ENCODE data around the gene EFNA5. TPM values are rescaled to one million over a fixed set of nuclear protein-coding genes. Genes with fewer than 3 reads are reported as not detected.

The EFNA5 gene
- total and polyA plus RNA-seq, 7 donors: 0.32 to 5.4 (median 2.1) TPM

DNA sequence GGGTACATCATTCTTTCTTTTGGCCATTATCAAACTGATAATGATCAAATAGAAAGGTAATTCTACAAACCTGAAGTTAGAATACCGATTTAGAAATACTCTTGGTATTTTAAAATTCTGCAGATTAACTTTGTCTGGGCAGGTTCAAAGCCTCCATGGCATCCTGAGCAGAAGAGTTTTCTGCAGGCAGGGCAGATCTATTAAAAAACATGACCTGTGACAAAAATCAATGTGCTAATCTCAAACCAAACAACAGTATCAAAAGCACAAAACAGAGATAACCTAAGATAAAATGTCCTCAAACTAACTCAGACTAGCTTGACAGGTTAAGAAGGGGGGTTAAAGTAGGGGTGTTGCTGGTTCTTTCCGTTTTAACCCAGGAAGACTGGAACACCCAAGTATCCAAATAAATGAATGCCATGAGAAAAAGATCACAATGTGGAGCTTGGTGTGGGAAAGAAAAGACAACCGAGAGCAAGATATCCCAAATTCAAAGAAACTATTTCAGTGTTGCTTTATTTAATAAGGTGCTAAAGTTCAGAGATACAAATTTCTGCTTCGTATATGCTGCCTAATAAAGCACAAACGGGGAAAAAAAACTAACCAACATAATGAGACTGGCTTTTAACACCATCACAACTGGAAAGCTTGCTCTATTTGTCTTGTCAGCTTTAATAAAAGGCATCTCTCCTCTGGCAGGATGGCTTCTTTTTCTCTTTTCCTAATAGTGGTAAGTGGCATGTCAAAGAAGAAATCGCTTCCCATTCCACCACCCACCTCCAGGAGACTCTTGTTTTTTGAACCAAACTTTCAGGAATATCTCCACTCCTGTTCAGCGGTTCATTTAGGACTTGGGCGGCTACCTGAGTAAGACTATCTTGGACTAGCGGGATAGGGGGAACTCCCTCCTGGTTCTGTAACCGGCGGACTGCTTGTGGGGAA is 2.3 kb downstream of the EFNA5 start:
- H3K9me3 ChIP-seq: no peaks in the 10 kb centered on the region
- H3K27me3 ChIP-seq (ENCODE audit: insufficient read depth in 3 of 3, low read length in 2 of 3): peaks cover 0 to 38% (median 7%) of the 10 kb centered on the region in 3 donors
- 71 to 78% (median 74%) methylated on average over 11 of the region's 11 CpGs for WGBS, 3 donors
- ATAC-seq (no peak), DNase-seq (no peak)
- intact Hi-C loops (cut with DNase I): no loop called here
- H3K27ac ChIP-seq: no peak overlapping the region
- peak overlapping the region; percentile 71 for H3K4me3 ChIP-seq
- no peak for TF ChIP-seq CTCF (IDR thresholded peaks at IDR 0.05)
- H3K4me1 ChIP-seq: peaks cover 11% of the 10 kb centered on the region
- H3K36me3 ChIP-seq (ENCODE audit: insufficient read depth in 1 of 2, low read depth in 1 of 2): no peaks in the 10 kb centered on the region

- H3K27me3 ChIP-seq (ENCODE audit: insufficient read depth in 3 of 3, low read length in 2 of 3): peaks cover 0 to 32% (median 7%) of the 10 kb centered on the region in 3 donors
- H3K4me3 ChIP-seq: no peak overlapping the region
- no peak overlapping the region for H3K27ac ChIP-seq
- no peaks in the 10 kb centered on the region for H3K9me3 ChIP-seq
- no peak for TF ChIP-seq CTCF (IDR thresholded peaks at IDR 0.05)
- H3K4me1 ChIP-seq: peaks cover 9% of the 10 kb centered on the region
- ATAC-seq (no peak), DNase-seq (no peak)
- H3K36me3 ChIP-seq (ENCODE audit: insufficient read depth in 1 of 2, low read depth in 1 of 2): no peaks in the 10 kb centered on the region
- WGBS, 3 donors: 84 to 86% (median 84%) methylated on average over 3 of the region's 3 CpGs
- intact Hi-C loops (cut with DNase I): no loop called here
Observed at GRCh38 chr5:107666051-107666655, 4.6 kb downstream of the EFNA5 start.

- intact Hi-C loops (cut with DNase I): no loop called here
- no peak for ATAC-seq
- 83 to 98% (median 93%) methylated on average over 2 of the region's 2 CpGs for WGBS, 3 donors
Observed at GRCh38 chr5:107665036-107665570, 5.6 kb downstream of the EFNA5 start.

GRCh38 chr5:107663697-107664096 is 7.0 kb downstream of the EFNA5 start:
- Histone ChIP-seq H3K27me3 (ENCODE audit: insufficient read depth in 3 of 3, low read length in 2 of 3) (peaks cover 0 to 7% (median 0%) of the 10 kb centered on the region in 3 donors), H3K4me3 (no peak overlapping the region), H3K4me1 (no peaks in the 10 kb centered on the region), H3K9me3 (no peaks in the 10 kb centered on the region), H3K36me3 (ENCODE audit: insufficient read depth in 1 of 2, low read depth in 1 of 2) (no peaks in the 10 kb centered on the region), H3K27ac (no peak overlapping the region)
- 59 to 73% (median 69%) methylated on average over 1 of the region's 1 CpG for WGBS, 3 donors
- intact Hi-C loops (cut with DNase I): no loop called here
- TF ChIP-seq CTCF (IDR thresholded peaks at IDR 0.05): no peak
- ATAC-seq (no peak), DNase-seq (no peak)

More at GRCh38 chr5:107665036-107665570, 5.6 kb downstream of the EFNA5 start:
- no peaks in the 10 kb centered on the region for H3K36me3 ChIP-seq (ENCODE audit: insufficient read depth in 1 of 2, low read depth in 1 of 2)
- no peak for DNase-seq
- TF ChIP-seq CTCF (IDR thresholded peaks at IDR 0.05): no peak
- no peak overlapping the region for H3K4me3 ChIP-seq
- H3K4me1 ChIP-seq: peaks cover 3% of the 10 kb centered on the region
- peaks cover 0 to 21% (median 3%) of the 10 kb centered on the region in 3 donors for H3K27me3 ChIP-seq (ENCODE audit: insufficient read depth in 3 of 3, low read length in 2 of 3)
- no peak overlapping the region for H3K27ac ChIP-seq
- H3K9me3 ChIP-seq: no peaks in the 10 kb centered on the region

Measured in psoas muscle (tissue), 8 donors.